Sigmoid colon (tissue), 7 donors: Measurements from ENCODE around the gene NR1D1. TPM values are rescaled to one million over a fixed set of nuclear protein-coding genes. Genes with fewer than 3 reads are reported as not detected.

Source experiments
- DNase-seq: peaks from one replicate; pipeline ENCODE4 v3.0.0-alpha.2; 2019
- H3K27ac ChIP-seq, 4 donors: fragments of 200-600 bp; sonication (generic); one replicate each; pipeline ENCODE4 v1.5.1; 2016 to 2019; ENCODE audit warnings: mild to moderate bottlenecking in 1 of 4
- H3K27me3 ChIP-seq, 3 donors: fragments of 200-600 bp; sonication (generic); one replicate each; pipeline ENCODE4 v1.5.1; 2019; ENCODE audit warnings: mild to moderate bottlenecking in 1 of 3
- H3K36me3 ChIP-seq, 4 donors: fragments of 200-600 bp; sonication (generic); one replicate each; pipeline ENCODE4 v1.5.1; 2016 to 2019
- H3K4me1 ChIP-seq, 4 donors: fragments of 200-600 bp; sonication (generic); one replicate each; pipeline ENCODE4 v1.5.1; 2017 to 2019
- H3K4me3 ChIP-seq, 4 donors: fragments of 200-600 bp; sonication (generic); one replicate each; pipeline ENCODE4 v1.5.1; 2017 to 2019; ENCODE audit warnings: mild to moderate bottlenecking in 2 of 4, moderate library complexity in 1 of 4
- H3K9me3 ChIP-seq, 4 donors: fragments of 200-600 bp in 3 of 4; sonication (generic) in 3 of 4; one replicate each; pipeline versions ENCODE4 v1.5.1 to v1.6.1; 2013 to 2019
- EP300 ChIP-seq, 4 donors: sonication (generic); formaldehyde crosslinking; IDR thresholded peaks; one replicate each; pipeline ENCODE4 v1.6.1; 2017; ENCODE audit warnings: antibody characterized with exemption in 4 of 4
- POLR2A ChIP-seq, 2 donors: fragments of 450-650 bp; IDR thresholded peaks; one replicate each; pipeline ENCODE4 v1.6.1; 2016; ENCODE audit warnings: antibody characterized with exemption in 2 of 2, mild to moderate bottlenecking in 2 of 2, moderate library complexity in 2 of 2
- POLR2AphosphoS5 ChIP-seq, 4 donors: sonication (generic); formaldehyde crosslinking; IDR thresholded peaks; one replicate each; pipeline ENCODE4 v1.6.1; 2017; ENCODE audit warnings: antibody characterized with exemption in 4 of 4
- WGBS, 2 donors: extraction: QIAGEN DNeasy Blood & Tissue Kit; methylation state at CpG; one replicate each; pipeline ENCODE4 v1.1.7; 2013; 5-methylcytosine and 5-hydroxymethylcytosine counted together
- intact Hi-C: fragments of 100-400 bp; cut with DNase I; formaldehyde crosslinking; loops from one replicate; pipeline ENCODE4 v1.15.1; 2023
- polyA plus RNA-seq, 3 donors: library from polyadenylated mRNA; stranded (reverse); fragments of 200-250 nt; gene quantifications; one replicate each; pipeline ENCODE4 v1.2.3, GENCODE V29; 2013
- total RNA-seq, 4 donors: library from RNA; depleted of rRNA; stranded (reverse); fragments of >200 nt; gene quantifications; one replicate each; pipeline ENCODE4 v1.1.0, GENCODE V29; 2016
- TF ChIP-seq, protein P1 (sequence below), 4 experiments: fragments of 450-650 bp in 3 of 4; fragments of 200-600 bp in 1 of 4; IDR thresholded peaks; one replicate each; pipeline ENCODE4 v1.5.1; 2016 to 2019; ENCODE audit warnings: antibody characterized with exemption in 4 of 4, mild to moderate bottlenecking in 3 of 4, moderate library complexity in 2 of 4
- donor health status: healthy with polysubstance abuse.
- donor health status: Bipolar disorder and iron deficiency.
- donor health status: healthy.

Gene NR1D1
- total and polyA plus RNA-seq, 7 donors = 4.1 to 12.8 (median 11.4) TPM

DNA sequence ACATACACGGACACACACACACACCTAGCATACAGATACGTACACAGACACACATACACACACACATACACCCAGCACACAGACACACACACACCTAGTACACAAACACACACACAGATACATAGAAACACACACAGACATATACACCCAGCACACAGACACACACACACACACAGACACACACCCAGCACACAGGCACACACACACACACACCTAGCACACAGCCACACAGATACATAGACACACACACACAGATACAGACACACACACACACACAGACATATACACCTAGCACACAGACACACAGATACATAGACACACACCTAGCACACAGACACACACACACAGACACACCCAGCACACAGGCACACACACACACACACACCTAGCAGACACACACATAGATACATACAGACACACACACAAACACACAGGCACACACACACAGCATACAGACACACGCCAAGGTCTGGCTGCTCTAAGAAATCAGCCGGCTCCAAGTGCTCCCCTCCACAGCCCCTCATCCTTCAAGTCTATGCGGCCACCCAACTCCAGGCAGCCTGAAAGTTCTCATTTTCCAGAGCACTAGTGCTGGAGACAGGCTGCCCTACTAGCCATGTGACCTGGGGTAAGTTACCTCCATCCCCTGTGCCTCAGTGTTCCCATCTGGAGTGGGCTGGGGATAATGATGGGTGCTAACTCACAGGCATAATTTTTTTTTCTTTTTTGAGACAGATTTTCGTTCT lies 13.2 kb downstream of the NR1D1 start:
- intact Hi-C loops = loop anchor here (2.0 kb wide), 1 partner anchor 24 kb away; the partner anchor contains the start of gene THRA
- DNase-seq = no peak
- no peaks in the 10 kb centered on the region for H3K9me3 ChIP-seq
- peak overlapping the region in 3 of 4 donors; percentile 65 to 100 (median 99) for H3K27ac ChIP-seq
- 86% methylated on average over 6 of the region's 6 CpGs for WGBS, 2 donors
- H3K36me3 ChIP-seq = peaks cover 38 to 73% (median 59%) of the 10 kb centered on the region in 4 donors
- no peak overlapping the region for H3K4me3 ChIP-seq
- no peaks in the 10 kb centered on the region for H3K27me3 ChIP-seq
- TF ChIP-seq POLR2AphosphoS5 (IDR thresholded peaks at IDR 0.05) = no peak
- TF ChIP-seq POLR2A (IDR thresholded peaks at IDR 0.05) = no peak
- no peak for TF ChIP-seq EP300 (IDR thresholded peaks at IDR 0.05)
- TF ChIP-seq, protein P1, sequence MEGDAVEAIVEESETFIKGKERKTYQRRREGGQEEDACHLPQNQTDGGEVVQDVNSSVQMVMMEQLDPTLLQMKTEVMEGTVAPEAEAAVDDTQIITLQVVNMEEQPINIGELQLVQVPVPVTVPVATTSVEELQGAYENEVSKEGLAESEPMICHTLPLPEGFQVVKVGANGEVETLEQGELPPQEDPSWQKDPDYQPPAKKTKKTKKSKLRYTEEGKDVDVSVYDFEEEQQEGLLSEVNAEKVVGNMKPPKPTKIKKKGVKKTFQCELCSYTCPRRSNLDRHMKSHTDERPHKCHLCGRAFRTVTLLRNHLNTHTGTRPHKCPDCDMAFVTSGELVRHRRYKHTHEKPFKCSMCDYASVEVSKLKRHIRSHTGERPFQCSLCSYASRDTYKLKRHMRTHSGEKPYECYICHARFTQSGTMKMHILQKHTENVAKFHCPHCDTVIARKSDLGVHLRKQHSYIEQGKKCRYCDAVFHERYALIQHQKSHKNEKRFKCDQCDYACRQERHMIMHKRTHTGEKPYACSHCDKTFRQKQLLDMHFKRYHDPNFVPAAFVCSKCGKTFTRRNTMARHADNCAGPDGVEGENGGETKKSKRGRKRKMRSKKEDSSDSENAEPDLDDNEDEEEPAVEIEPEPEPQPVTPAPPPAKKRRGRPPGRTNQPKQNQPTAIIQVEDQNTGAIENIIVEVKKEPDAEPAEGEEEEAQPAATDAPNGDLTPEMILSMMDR (IDR thresholded peaks at IDR 0.05) = no peak
- peaks cover 0 to 51% (median 46%) of the 10 kb centered on the region in 4 donors for H3K4me1 ChIP-seq

- DNase-seq = no peak
- intact Hi-C loops = loop anchor here (2.0 kb wide), 1 partner anchor 24 kb away; the partner anchor contains the start of gene THRA
- Histone ChIP-seq H3K36me3 (peaks cover 38 to 79% (median 59%) of the 10 kb centered on the region in 4 donors), H3K27ac (peak overlapping the region; percentile 21 to 100 (median 69)), H3K9me3 (no peaks in the 10 kb centered on the region), H3K27me3 (no peaks in the 10 kb centered on the region), H3K4me3 (no peak overlapping the region), H3K4me1 (peaks cover 0 to 43% (median 37%) of the 10 kb centered on the region in 4 donors)
- TF ChIP-seq, protein P1 (IDR thresholded peaks at IDR 0.05) = peak; percentile 86 to 93 (median 90)
- TF ChIP-seq EP300 (IDR thresholded peaks at IDR 0.05) (no peak), POLR2AphosphoS5 (IDR thresholded peaks at IDR 0.05) (peak in 3 of 4 donors; percentile 17 to 40 (median 17))
- 63 to 68% methylated on average over 17 of the region's 17 CpGs for WGBS, 2 donors
Observed at GRCh38 chr17:40086150-40087044, 14.0 kb downstream of the NR1D1 start.

DNA sequence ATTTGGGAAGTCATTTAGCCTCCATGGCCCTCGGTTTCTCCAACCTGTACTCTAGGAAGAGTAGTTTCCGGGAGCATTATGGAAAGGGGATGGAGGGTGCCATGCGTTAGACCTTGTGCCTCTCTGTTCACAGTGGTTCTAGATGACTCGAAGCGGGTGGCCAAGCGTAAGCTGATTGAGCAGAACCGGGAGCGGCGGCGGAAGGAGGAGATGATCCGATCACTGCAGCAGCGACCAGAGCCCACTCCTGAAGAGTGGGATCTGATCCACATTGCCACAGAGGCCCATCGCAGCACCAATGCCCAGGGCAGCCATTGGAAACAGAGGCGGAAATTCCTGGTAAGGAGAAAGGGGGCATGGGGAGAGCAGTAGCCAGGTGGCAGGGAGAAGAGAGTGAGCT lies 15.9 kb downstream of the NR1D1 start:
- no peaks in the 10 kb centered on the region for H3K9me3 ChIP-seq
- H3K36me3 ChIP-seq = peaks cover 42 to 89% (median 64%) of the 10 kb centered on the region in 4 donors
- TF ChIP-seq POLR2AphosphoS5 (IDR thresholded peaks at IDR 0.05) (no peak), POLR2A (IDR thresholded peaks at IDR 0.05) (no peak), EP300 (IDR thresholded peaks at IDR 0.05) (no peak)
- TF ChIP-seq, protein P1 (IDR thresholded peaks at IDR 0.05) = no peak
- no peak overlapping the region for H3K4me3 ChIP-seq
- peak overlapping the region in 3 of 4 donors; percentile 12 to 100 (median 65) for H3K27ac ChIP-seq
- no peaks in the 10 kb centered on the region for H3K27me3 ChIP-seq
- H3K4me1 ChIP-seq = peaks cover 0 to 24% (median 18%) of the 10 kb centered on the region in 4 donors
- intact Hi-C loops = no loop called here
- WGBS, 2 donors = 95 to 97% methylated on average over 14 of the region's 14 CpGs
- no peak for DNase-seq

DNA sequence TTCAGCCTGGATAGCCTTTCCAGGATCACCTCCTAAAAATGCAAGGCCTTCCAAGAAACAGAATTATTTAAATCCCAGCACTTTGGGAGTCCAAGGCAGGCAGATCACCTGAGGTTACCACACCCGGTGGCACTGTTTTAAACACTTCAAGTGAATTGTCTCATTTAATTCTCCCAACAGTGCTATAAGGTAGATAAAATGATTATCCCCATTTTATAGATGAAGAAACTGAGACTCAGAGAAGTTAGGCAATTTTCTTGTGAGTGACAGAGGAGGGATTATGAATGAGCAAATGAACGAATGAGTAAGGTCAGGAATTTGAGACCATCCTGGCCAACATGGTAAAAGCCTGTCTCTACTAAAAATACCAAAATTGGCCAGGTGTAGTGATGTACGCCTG lies 20.8 kb downstream of the NR1D1 start:
- no peaks in the 10 kb centered on the region for H3K27me3 ChIP-seq
- H3K36me3 ChIP-seq = peaks cover 26 to 70% (median 42%) of the 10 kb centered on the region in 4 donors
- H3K9me3 ChIP-seq = no peaks in the 10 kb centered on the region
- TF ChIP-seq POLR2A (IDR thresholded peaks at IDR 0.05) = no peak
- H3K4me3 ChIP-seq = no peak overlapping the region
- H3K4me1 ChIP-seq = peaks cover 0 to 34% (median 30%) of the 10 kb centered on the region in 4 donors
- intact Hi-C loops = loop anchor here (5.0 kb wide), 1 partner anchor 42 kb away; no protein-coding TSS in a partner anchor
- 89 to 93% methylated on average over 3 of the region's 3 CpGs for WGBS, 2 donors
- H3K27ac ChIP-seq = peak overlapping the region in 2 of 4 donors; percentile 7 to 29
- DNase-seq = no peak
